ENCODE measurements around the gene SLC44A1. TPM values are rescaled to one million over a fixed set of nuclear protein-coding genes. Genes with fewer than 3 reads are reported as not detected.
A peak's percentile ranks its signal among the peaks of the same experiment; 100 is the strongest.

SLC44A1 gene
- total and polyA plus RNA-seq, 2 of the 13 experiments (the other 11 are each of a cell fraction or from before 2014, with no cell fraction given), result 21.4 to 40.8 TPM

DNA sequence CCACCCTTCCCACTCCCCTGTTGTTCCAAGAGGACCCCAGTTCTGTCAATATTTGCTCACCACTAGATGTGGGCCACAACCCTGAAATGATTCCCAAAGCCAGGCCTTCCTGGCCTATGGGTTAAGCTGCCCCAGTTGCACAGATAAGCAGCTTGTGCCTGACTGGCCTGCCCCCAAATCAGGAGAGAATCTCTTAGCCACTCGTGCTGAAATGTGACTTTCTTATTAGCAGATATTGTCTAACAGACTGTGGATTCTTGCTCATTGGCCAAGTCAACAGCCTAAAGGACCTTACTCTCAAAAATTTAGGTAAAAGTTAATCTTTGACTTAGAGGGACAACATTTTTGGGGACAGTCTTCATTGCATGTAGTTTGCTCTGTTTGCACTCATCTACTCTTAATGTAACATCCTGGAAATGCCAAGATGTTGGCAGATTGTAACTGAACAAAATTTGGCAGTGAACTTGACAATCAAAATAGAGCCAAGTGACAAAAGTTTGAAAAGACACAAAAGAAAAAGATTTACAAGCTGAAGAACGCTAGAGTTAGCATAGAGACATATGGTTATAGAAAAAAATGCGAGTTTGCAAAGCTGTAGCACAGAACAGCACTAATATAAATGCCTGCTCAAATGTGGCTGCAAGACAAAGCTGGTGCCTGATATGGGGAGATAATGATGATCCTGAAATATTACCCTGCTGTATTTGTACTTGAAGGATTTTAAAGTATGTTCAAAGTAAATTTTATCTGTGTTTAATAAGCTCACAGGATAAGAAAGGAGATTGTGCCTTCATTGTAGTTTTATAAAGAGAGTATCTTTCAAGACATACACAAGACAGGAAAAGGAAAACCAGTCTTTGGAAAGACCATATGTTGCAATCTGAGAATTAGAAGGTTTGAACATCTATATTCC is 174.4 kb downstream of the SLC44A1 start (continued):
- TF ChIP-seq SMAD1 (CRISPR knock-in tag; IDR thresholded peaks at IDR 0.05; ENCODE audit: borderline replicate concordance, low read depth) (no peak), MED8 (CRISPR knock-in tag; IDR thresholded peaks at IDR 0.05; ENCODE audit: insufficient replicate concordance) (peak; percentile 39), KLF11 (CRISPR knock-in tag; IDR thresholded peaks at IDR 0.05) (no peak), ZNF775 (CRISPR knock-in tag; IDR thresholded peaks at IDR 0.05; ENCODE audit: borderline replicate concordance) (no peak), PHF8 (CRISPR knock-in tag; IDR thresholded peaks at IDR 0.05) (no peak), SMYD3 (CRISPR knock-in tag; IDR thresholded peaks at IDR 0.05) (peak; percentile 68; the same call in 1 of the 2 replicates), ZNF615 (CRISPR knock-in tag; IDR thresholded peaks at IDR 0.05; ENCODE audit: borderline replicate concordance) (no peak), BHLHE40 (IDR thresholded peaks at IDR 0.05; ENCODE audit: low read length) (peak; percentile 37; the same call in 1 of the 2 replicates), IKZF1 (IDR thresholded peaks at IDR 0.05) (no peak), NFE2 (CRISPR knock-in tag; IDR thresholded peaks at IDR 0.05) (no peak), MEIS1 (CRISPR knock-in tag; IDR thresholded peaks at IDR 0.05; ENCODE audit: borderline replicate concordance) (peak; percentile 89), MYC (CRISPR knock-in tag; IDR thresholded peaks at IDR 0.05; ENCODE audit: borderline replicate concordance) (no peak), ZNF749 (CRISPR knock-in tag; IDR thresholded peaks at IDR 0.05; ENCODE audit: borderline replicate concordance) (no peak), YEATS4 (CRISPR knock-in tag; IDR thresholded peaks at IDR 0.05; ENCODE audit: borderline replicate concordance) (no peak), IRX3 (CRISPR knock-in tag; IDR thresholded peaks at IDR 0.05; ENCODE audit: borderline replicate concordance, low read depth) (no peak), SRSF9 (IDR thresholded peaks at IDR 0.05; ENCODE audit: borderline replicate concordance, insufficient read depth, low read depth, low read length, poor library complexity, severe bottlenecking) (no peak), SRY (CRISPR knock-in tag; IDR thresholded peaks at IDR 0.05) (no peak), XBP1 (CRISPR knock-in tag; IDR thresholded peaks at IDR 0.05) (no peak), ZNF768 (CRISPR knock-in tag; IDR thresholded peaks at IDR 0.05) (no peak), RFX5 (IDR thresholded peaks at IDR 0.05; ENCODE audit: low read depth, low read length) (peak; percentile 42; the same call in 1 of the 2 replicates), ONECUT2 (CRISPR knock-in tag; IDR thresholded peaks at IDR 0.05) (no peak), ZBTB21 (CRISPR knock-in tag; IDR thresholded peaks at IDR 0.05) (no peak)
- TF ChIP-seq, protein P1, sequence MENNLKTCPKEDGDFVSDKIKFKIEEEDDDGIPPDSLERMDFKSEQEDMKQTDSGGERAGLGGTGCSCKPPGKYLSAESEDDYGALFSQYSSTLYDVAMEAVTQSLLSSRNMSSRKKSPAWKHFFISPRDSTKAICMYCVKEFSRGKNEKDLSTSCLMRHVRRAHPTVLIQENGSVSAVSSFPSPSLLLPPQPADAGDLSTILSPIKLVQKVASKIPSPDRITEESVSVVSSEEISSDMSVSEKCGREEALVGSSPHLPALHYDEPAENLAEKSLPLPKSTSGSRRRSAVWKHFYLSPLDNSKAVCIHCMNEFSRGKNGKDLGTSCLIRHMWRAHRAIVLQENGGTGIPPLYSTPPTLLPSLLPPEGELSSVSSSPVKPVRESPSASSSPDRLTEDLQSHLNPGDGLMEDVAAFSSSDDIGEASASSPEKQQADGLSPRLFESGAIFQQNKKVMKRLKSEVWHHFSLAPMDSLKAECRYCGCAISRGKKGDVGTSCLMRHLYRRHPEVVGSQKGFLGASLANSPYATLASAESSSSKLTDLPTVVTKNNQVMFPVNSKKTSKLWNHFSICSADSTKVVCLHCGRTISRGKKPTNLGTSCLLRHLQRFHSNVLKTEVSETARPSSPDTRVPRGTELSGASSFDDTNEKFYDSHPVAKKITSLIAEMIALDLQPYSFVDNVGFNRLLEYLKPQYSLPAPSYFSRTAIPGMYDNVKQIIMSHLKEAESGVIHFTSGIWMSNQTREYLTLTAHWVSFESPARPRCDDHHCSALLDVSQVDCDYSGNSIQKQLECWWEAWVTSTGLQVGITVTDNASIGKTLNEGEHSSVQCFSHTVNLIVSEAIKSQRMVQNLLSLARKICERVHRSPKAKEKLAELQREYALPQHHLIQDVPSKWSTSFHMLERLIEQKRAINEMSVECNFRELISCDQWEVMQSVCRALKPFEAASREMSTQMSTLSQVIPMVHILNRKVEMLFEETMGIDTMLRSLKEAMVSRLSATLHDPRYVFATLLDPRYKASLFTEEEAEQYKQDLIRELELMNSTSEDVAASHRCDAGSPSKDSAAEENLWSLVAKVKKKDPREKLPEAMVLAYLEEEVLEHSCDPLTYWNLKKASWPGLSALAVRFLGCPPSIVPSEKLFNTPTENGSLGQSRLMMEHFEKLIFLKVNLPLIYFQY (CRISPR knock-in tag; IDR thresholded peaks at IDR 0.05; ENCODE audit: borderline replicate concordance), result peak; percentile 62; the same call in 1 of the 2 replicates
- TF ChIP-seq, protein P2, sequence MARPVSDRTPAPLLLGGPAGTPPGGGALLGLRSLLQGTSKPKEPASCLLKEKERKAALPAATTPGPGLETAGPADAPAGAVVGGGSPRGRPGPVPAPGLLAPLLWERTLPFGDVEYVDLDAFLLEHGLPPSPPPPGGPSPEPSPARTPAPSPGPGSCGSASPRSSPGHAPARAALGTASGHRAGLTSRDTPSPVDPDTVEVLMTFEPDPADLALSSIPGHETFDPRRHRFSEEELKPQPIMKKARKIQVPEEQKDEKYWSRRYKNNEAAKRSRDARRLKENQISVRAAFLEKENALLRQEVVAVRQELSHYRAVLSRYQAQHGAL (CRISPR knock-in tag; IDR thresholded peaks at IDR 0.05; ENCODE audit: not compliant biosample characterization), result no peak
- TF ChIP-seq, protein P3, sequence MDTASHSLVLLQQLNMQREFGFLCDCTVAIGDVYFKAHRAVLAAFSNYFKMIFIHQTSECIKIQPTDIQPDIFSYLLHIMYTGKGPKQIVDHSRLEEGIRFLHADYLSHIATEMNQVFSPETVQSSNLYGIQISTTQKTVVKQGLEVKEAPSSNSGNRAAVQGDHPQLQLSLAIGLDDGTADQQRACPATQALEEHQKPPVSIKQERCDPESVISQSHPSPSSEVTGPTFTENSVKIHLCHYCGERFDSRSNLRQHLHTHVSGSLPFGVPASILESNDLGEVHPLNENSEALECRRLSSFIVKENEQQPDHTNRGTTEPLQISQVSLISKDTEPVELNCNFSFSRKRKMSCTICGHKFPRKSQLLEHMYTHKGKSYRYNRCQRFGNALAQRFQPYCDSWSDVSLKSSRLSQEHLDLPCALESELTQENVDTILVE (CRISPR knock-in tag; IDR thresholded peaks at IDR 0.05), result no peak
